Erythroblast (primary cell): ENCODE results near the gene IGSF3.

Experiments used
- GATA1 ChIP-seq: IDR thresholded peaks from 2 replicates; pipeline ENCODE4 v1.6.1; 2011; ENCODE audit warnings: low read depth, mild to moderate bottlenecking, control low read depth, low read length, moderate library complexity
- POLR2A ChIP-seq: IDR thresholded peaks from 2 replicates; pipeline ENCODE4 v1.6.1; 2011; ENCODE audit warnings: mild to moderate bottlenecking, low read length

DNA sequence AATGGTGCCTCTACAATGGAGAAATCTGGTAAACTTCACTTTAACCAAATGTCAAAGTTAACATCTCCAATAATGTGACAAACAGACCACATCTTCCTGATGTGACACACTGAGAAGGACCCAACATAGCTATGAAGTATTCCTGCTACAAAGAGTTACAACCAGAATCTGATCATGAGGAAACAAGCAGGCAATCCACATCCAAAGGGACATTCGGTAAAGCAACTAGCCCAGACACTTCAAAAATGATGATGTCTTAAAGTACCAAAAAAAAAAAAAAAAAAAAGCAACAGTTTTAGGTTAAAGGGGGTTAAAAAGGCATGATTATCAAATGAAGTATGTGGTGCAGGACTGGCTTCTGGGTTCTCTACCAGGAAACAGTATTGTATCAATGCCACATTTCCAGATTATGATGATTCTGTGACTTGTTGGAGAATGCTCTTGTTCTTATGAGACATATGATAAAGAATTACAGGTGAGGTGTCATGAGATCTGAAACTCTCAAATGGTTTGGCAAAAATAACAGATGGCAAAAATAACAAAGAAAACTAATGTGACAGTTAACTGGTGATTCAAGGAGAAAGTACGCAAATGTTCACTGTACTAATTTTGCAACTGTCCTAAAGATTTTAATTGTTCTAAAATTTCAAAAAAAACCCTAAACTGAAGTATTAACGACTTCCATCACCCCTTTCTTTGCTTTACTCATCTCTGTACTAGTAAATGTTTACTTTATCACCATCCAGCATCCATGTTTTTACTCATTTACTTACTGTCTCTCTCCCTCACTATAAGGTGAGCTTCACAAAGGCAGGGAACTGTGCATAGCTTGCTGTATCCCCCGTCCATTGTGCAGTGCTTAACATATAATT is 99.5 kb downstream of the IGSF3 start:
- no peak for TF ChIP-seq POLR2A
- no peak for TF ChIP-seq GATA1
